Measurements from ENCODE around the gene ANKK1. TPM values are rescaled to one million over a fixed set of nuclear protein-coding genes. Genes with fewer than 3 reads are reported as not detected.
A peak's percentile ranks its signal among the peaks of the same experiment; 100 is the strongest.

The ANKK1 gene
- total RNA-seq, 1 donor from 2014 or later = 0.41 TPM

GRCh38 chr11:113349528-113349927 is 38.1 kb upstream of the ANKK1 start:
- H3K4me3 Mint-ChIP-seq (ENCODE audit: low read depth) = no peak overlapping the region
- H3K27me3 Mint-ChIP-seq = no peaks in the 10 kb centered on the region
- peaks cover 3% of the 10 kb centered on the region for H3K9me3 Mint-ChIP-seq (ENCODE audit: low read depth)
- no peak for TF ChIP-seq CTCF (IDR thresholded peaks at IDR 0.05; ENCODE audit: unreplicated experiment)
- H3K36me3 Mint-ChIP-seq (ENCODE audit: insufficient read depth) = peaks cover 20% of the 10 kb centered on the region
- H3K4me1 Mint-ChIP-seq (ENCODE audit: low read depth) = no peaks in the 10 kb centered on the region
- DNase-seq (ENCODE audit: low spot score, unreplicated experiment) = no peak
- H3K27ac Mint-ChIP-seq = no peak overlapping the region

GRCh38 chr11:113350336-113351067 is 37.1 kb upstream of the ANKK1 start:
- peaks cover 12% of the 10 kb centered on the region for H3K9me3 Mint-ChIP-seq (ENCODE audit: low read depth)
- DNase-seq (ENCODE audit: low spot score, unreplicated experiment) = no peak
- H3K27ac Mint-ChIP-seq = peak overlapping the region; percentile 53
- H3K27me3 Mint-ChIP-seq = no peaks in the 10 kb centered on the region
- H3K4me3 Mint-ChIP-seq (ENCODE audit: low read depth) = no peak overlapping the region
- TF ChIP-seq CTCF (IDR thresholded peaks at IDR 0.05; ENCODE audit: unreplicated experiment) = no peak
- H3K4me1 Mint-ChIP-seq (ENCODE audit: low read depth) = no peaks in the 10 kb centered on the region
- H3K36me3 Mint-ChIP-seq (ENCODE audit: insufficient read depth) = peaks cover 28% of the 10 kb centered on the region

GRCh38 chr11:113351068-113351450 is 36.5 kb upstream of the ANKK1 start:
- peaks cover 16% of the 10 kb centered on the region for H3K9me3 Mint-ChIP-seq (ENCODE audit: low read depth)
- H3K4me1 Mint-ChIP-seq (ENCODE audit: low read depth) = no peaks in the 10 kb centered on the region
- peaks cover 32% of the 10 kb centered on the region for H3K36me3 Mint-ChIP-seq (ENCODE audit: insufficient read depth)
- DNase-seq (ENCODE audit: low spot score, unreplicated experiment) = no peak
- no peak for TF ChIP-seq CTCF (IDR thresholded peaks at IDR 0.05; ENCODE audit: unreplicated experiment)
- no peaks in the 10 kb centered on the region for H3K27me3 Mint-ChIP-seq
- H3K27ac Mint-ChIP-seq = no peak overlapping the region
- H3K4me3 Mint-ChIP-seq (ENCODE audit: low read depth) = no peak overlapping the region

- Mint-ChIP-seq H3K27me3 (no peaks in the 10 kb centered on the region), H3K9me3 (ENCODE audit: low read depth) (peaks cover 20% of the 10 kb centered on the region), H3K4me1 (ENCODE audit: low read depth) (no peaks in the 10 kb centered on the region), H3K4me3 (ENCODE audit: low read depth) (no peak overlapping the region), H3K36me3 (ENCODE audit: insufficient read depth) (peaks cover 37% of the 10 kb centered on the region), H3K27ac (no peak overlapping the region)
- DNase-seq (ENCODE audit: low spot score, unreplicated experiment) = no peak
- TF ChIP-seq CTCF (IDR thresholded peaks at IDR 0.05; ENCODE audit: unreplicated experiment) = no peak
Observed at GRCh38 chr11:113351480-113351879, 36.1 kb upstream of the ANKK1 start.

GRCh38 chr11:113356203-113356602 is 31.4 kb upstream of the ANKK1 start:
- Mint-ChIP-seq H3K4me3 (ENCODE audit: low read depth) (no peak overlapping the region), H3K4me1 (ENCODE audit: low read depth) (no peaks in the 10 kb centered on the region), H3K36me3 (ENCODE audit: insufficient read depth) (peaks cover 56% of the 10 kb centered on the region)

More at GRCh38 chr11:113356203-113356602, 31.4 kb upstream of the ANKK1 start:
- no peak for TF ChIP-seq CTCF (IDR thresholded peaks at IDR 0.05; ENCODE audit: unreplicated experiment)
- no peaks in the 10 kb centered on the region for H3K27me3 Mint-ChIP-seq
- no peak for DNase-seq (ENCODE audit: low spot score, unreplicated experiment)
- H3K9me3 Mint-ChIP-seq (ENCODE audit: low read depth) = peaks cover 27% of the 10 kb centered on the region
- no peak overlapping the region for H3K27ac Mint-ChIP-seq
